Measurements from ENCODE around the gene ALOX5. TPM values are rescaled to one million over a fixed set of nuclear protein-coding genes. Genes with fewer than 3 reads are reported as not detected.
"Not testable (repeated sequence)": the region's sequence is repeated elsewhere in the genome, so short reads cannot be mapped to it uniquely, and the experiment has no call there.

Gene ALOX5
- total RNA-seq, 1 experiment from 2014 or later = 6.1 TPM

- H3K9me2 ChIP-seq (ENCODE audit: insufficient read depth); H3K9ac ChIP-seq (ENCODE audit: low read length); intact Hi-C loops (cut with micrococcal nuclease); H3K27ac ChIP-seq (ENCODE audit: low read depth, low read length); RAD21 ChIA-PET (ENCODE audit: low non-redundant PET in 1 of 2, low total read pairs in 2 of 2, uncharacterized antibody in 2 of 2, unreplicated experiment in 2 of 2); POLR2A ChIA-PET; H3K79me2 ChIP-seq (ENCODE audit: insufficient read depth, low read length); DNase-seq (ENCODE audit: low read depth, low spot score); H3K27me3 ChIP-seq (ENCODE audit: insufficient read depth, low read length); H3K4me1 ChIP-seq (ENCODE audit: control insufficient read depth in 1 of 2, insufficient read depth in 2 of 2, low read length in 2 of 2); ATAC-seq; BruUV-seq (replicated peaks); H2AFZ ChIP-seq (ENCODE audit: low read depth, low read length, poor library complexity, severe bottlenecking); H3K4me2 ChIP-seq (ENCODE audit: low read length); H3K4me3 ChIP-seq (replicated peaks in 1 of 2; ENCODE audit: low read depth in 1 of 2, low read length in 2 of 2); CTCF ChIA-PET; H3K9me3 ChIP-seq (ENCODE audit: control insufficient read depth in 1 of 2, insufficient read depth in 1 of 2, low read depth in 1 of 2, low read length in 2 of 2); H3K36me3 ChIP-seq (ENCODE audit: control insufficient read depth in 1 of 2, insufficient read depth in 2 of 2, low read length in 2 of 2); H4K20me1 ChIP-seq (ENCODE audit: insufficient read depth): not testable (repeated sequence)
Observed at GRCh38 chr10:45331824-45332223, 42.2 kb upstream of the ALOX5 start.

GRCh38 chr10:45339894-45340293, 34.1 kb upstream of the ALOX5 start:
- Histone ChIP-seq H2AFZ (ENCODE audit: low read depth, low read length, poor library complexity, severe bottlenecking) (no peak overlapping the region), H3K27me3 (ENCODE audit: insufficient read depth, low read length) (no peaks in the 10 kb centered on the region), H3K36me3 (ENCODE audit: control insufficient read depth in 1 of 2, insufficient read depth in 2 of 2, low read length in 2 of 2) (no peaks in the 10 kb centered on the region), H3K9ac (ENCODE audit: low read length) (no peak overlapping the region), H3K4me3 (replicated peaks in 1 of 2; ENCODE audit: low read depth in 1 of 2, low read length in 2 of 2) (no peak overlapping the region), H3K27ac (ENCODE audit: low read depth, low read length) (no peak overlapping the region), H3K4me2 (ENCODE audit: low read length) (no peak overlapping the region), H3K9me3 (ENCODE audit: control insufficient read depth in 1 of 2, insufficient read depth in 1 of 2, low read depth in 1 of 2, low read length in 2 of 2) (no peaks in the 10 kb centered on the region), H3K79me2 (ENCODE audit: insufficient read depth, low read length) (no peaks in the 10 kb centered on the region), H3K9me2 (ENCODE audit: insufficient read depth) (no peaks in the 10 kb centered on the region), H4K20me1 (ENCODE audit: insufficient read depth) (no peaks in the 10 kb centered on the region), H3K4me1 (ENCODE audit: control insufficient read depth in 1 of 2, insufficient read depth in 2 of 2, low read length in 2 of 2) (no peaks in the 10 kb centered on the region)
- RAD21 ChIA-PET (ENCODE audit: low non-redundant PET in 1 of 2, low total read pairs in 2 of 2, uncharacterized antibody in 2 of 2, unreplicated experiment in 2 of 2) = no interaction called here
- CTCF ChIA-PET = no interaction called here
- no TSS peak for BruUV-seq (replicated peaks)
- ATAC-seq = no peak
- intact Hi-C loops (cut with micrococcal nuclease) = no loop called here
- POLR2A ChIA-PET = no interaction called here
- no peak for DNase-seq (ENCODE audit: low read depth, low spot score)
- TF ChIP-seq TCF7L2 (IDR thresholded peaks at IDR 0.05; ENCODE audit: borderline replicate concordance, extremely low read depth, insufficient read depth, insufficient read length) (no peak), EZH2 (IDR thresholded peaks at IDR 0.05) (no peak), FOSL1 (IDR thresholded peaks at IDR 0.05; ENCODE audit: low read depth) (no peak), POLR2AphosphoS5 (IDR thresholded peaks at IDR 0.05; ENCODE audit: low read depth, low read length) (no peak), EGR1 (IDR thresholded peaks at IDR 0.05; ENCODE audit: low read depth) (no peak), ZNF274 (IDR thresholded peaks at IDR 0.05; ENCODE audit: low read depth, low read length) (no peak), SIN3A (IDR thresholded peaks at IDR 0.05; ENCODE audit: low read depth) (no peak), SRF (IDR thresholded peaks at IDR 0.05; ENCODE audit: low read depth) (no peak), MAX (IDR thresholded peaks at IDR 0.05) (no peak), REST (IDR thresholded peaks at IDR 0.05; ENCODE audit: low read depth) (no peak), CEBPB (IDR thresholded peaks at IDR 0.05; ENCODE audit: low read depth) (no peak), EZH2phosphoT487 (IDR thresholded peaks at IDR 0.05; ENCODE audit: borderline replicate concordance) (no peak), YY1 (IDR thresholded peaks at IDR 0.05; ENCODE audit: extremely low read depth, insufficient replicate concordance, low read depth, low read length) (no peak), CBX3 (IDR thresholded peaks at IDR 0.05; ENCODE audit: low read depth) (no peak), ATF3 (IDR thresholded peaks at IDR 0.05) (no peak), JUND (IDR thresholded peaks at IDR 0.05) (no peak), POLR2A (IDR thresholded peaks at IDR 0.05; ENCODE audit: borderline replicate concordance, extremely low read depth, insufficient read depth, insufficient read length) (no peak), ZBTB33 (IDR thresholded peaks at IDR 0.05; ENCODE audit: extremely low read depth, insufficient replicate concordance, low read length) (no peak)

Measured in HCT116 (cell line).